ACC112 (cell line): ENCODE measurements around the gene MYL9.

Source experiments
- H2AFZ ChIP-seq: fragments of 200-600 bp; sonication (generic); one replicate; pipeline ENCODE4 v1.6.0; 2017; ENCODE audit warnings: antibody characterized with exemption, low read length; ENCODE audit not compliant: unreplicated experiment
- H3K27ac ChIP-seq: fragments of 200-600 bp; sonication (generic); 2 replicates; pipeline ENCODE4 v1.5.1; 2014; ENCODE audit warnings: low read depth, mild to moderate bottlenecking, antibody characterized with exemption, low read length, moderate library complexity
- H3K27me3 ChIP-seq: fragments of 200-600 bp; sonication (generic); 2 replicates; pipeline ENCODE4 v1.6.1; 2014; ENCODE audit warnings: mild to moderate bottlenecking, antibody characterized with exemption, low read length, moderate library complexity, mixed read lengths; ENCODE audit not compliant: insufficient read depth
- H3K36me3 ChIP-seq: fragments of 200-600 bp; sonication (generic); 2 replicates; pipeline ENCODE4 v1.6.1; 2016; ENCODE audit warnings: mild to moderate bottlenecking, antibody characterized with exemption, low read length, moderate library complexity, mixed read lengths; ENCODE audit not compliant: insufficient read depth
- H3K4me1 ChIP-seq: fragments of 200-600 bp; sonication (generic); one replicate; pipeline ENCODE4 v1.6.1; 2016; ENCODE audit warnings: low read length, mixed read lengths; ENCODE audit not compliant: insufficient read depth, unreplicated experiment, control insufficient read depth
- H3K4me3 ChIP-seq: fragments of 200-600 bp; sonication (generic); 2 replicates; pipeline ENCODE4 v1.5.1; 2014; ENCODE audit warnings: mild to moderate bottlenecking, low read depth, low read length
- H3K79me2 ChIP-seq: fragments of 200-600 bp; sonication (generic); one replicate; pipeline ENCODE4 v1.6.0; 2016; ENCODE audit warnings: low read length; ENCODE audit not compliant: control insufficient read depth, unreplicated experiment, insufficient read depth

MYL9 gene

DNA sequence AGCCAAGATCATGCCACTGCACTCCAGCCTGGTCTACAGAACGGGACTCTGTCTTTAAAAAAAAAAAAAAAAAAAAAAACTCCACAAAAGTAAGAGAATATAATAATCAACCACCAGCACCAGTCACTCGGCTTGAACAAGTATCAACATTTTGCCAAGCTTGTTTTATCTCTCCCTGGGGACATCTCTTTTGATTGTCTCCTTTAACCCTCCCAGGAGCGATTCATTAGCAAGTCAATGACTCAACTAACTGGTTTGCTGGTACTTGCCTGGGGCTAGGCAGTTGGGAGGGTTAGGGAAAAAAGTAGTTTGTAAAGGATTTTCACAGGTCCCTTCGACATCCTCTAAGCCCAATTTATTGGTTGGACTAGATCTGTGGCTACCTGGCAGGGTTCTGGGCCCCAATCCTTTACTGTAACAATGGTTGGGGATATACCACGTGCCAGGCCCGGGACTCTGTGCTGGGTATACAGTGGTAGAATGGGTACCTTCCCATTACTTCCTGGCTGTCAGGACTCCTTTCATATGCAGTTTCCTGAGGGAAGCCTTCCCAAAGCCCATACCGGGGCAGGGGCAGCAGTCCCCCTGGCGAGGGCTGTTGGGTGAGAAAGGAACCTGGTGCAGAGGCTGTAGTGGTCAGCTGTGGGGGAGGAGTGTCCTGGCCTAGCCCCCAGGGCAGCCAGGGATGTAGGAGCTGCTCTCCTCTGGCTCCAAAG is 44.2 kb downstream of the MYL9 start:
- Histone ChIP-seq H3K27ac (no peak overlapping the region), H3K4me3 (no peak overlapping the region), H2AFZ (no peak overlapping the region), H3K36me3 (no peaks in the 10 kb centered on the region), H3K4me1 (peaks cover 6% of the 10 kb centered on the region), H3K79me2 (no peaks in the 10 kb centered on the region), H3K27me3 (no peaks in the 10 kb centered on the region)

DNA sequence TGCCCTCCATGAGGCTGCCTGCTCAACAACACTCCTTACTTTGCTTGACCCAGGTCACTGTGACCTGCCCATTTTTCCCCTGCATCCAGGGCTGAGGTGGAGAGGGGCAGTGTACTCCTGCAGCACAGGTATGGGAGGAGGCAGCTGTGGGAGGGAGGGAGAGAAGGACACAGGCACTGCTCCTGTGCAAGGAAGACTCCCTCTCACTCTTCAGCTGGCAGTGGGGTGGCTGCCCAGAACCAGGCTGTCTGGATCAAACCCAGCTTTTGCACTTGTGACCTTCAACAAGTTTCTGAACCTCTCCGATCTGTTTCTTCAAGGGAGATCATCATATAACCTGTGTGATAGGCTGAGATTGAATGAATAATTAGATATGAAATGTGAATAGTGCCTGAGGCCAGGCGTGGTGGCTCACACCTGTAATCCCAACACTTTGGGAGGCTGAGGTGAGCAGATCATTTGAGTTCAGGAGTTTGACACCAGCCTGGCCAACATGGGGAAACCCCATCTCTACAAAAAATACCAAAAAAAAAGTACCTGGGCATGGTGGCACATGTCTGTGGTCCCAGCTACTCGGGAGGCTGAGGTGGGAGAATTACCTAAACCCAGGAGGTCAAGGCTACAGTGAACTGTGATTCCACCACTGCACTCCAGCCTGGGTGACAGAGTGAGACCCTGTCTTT is 46.2 kb downstream of the MYL9 start:
- Histone ChIP-seq H3K27me3 (no peaks in the 10 kb centered on the region), H3K79me2 (no peaks in the 10 kb centered on the region), H3K27ac (no peak overlapping the region), H3K4me3 (no peak overlapping the region), H3K36me3 (no peaks in the 10 kb centered on the region), H3K4me1 (peaks cover 6% of the 10 kb centered on the region), H2AFZ (no peak overlapping the region)

GRCh38 chr20:36591281-36591680 is 50.0 kb downstream of the MYL9 start:
- Histone ChIP-seq H3K4me3 (no peak overlapping the region), H3K36me3 (no peaks in the 10 kb centered on the region), H3K27me3 (no peaks in the 10 kb centered on the region), H3K4me1 (no peaks in the 10 kb centered on the region), H3K27ac (no peak overlapping the region), H3K79me2 (no peaks in the 10 kb centered on the region), H2AFZ (no peak overlapping the region)

- H3K79me2 ChIP-seq, result no peaks in the 10 kb centered on the region
- H3K36me3 ChIP-seq, result no peaks in the 10 kb centered on the region
- H3K4me3 ChIP-seq, result no peak overlapping the region
- no peaks in the 10 kb centered on the region for H3K27me3 ChIP-seq
- no peak overlapping the region for H3K27ac ChIP-seq
- H2AFZ ChIP-seq, result no peak overlapping the region
- no peaks in the 10 kb centered on the region for H3K4me1 ChIP-seq
Observed at GRCh38 chr20:36591854-36592641, 50.7 kb downstream of the MYL9 start.

- H3K27me3 ChIP-seq, result no peaks in the 10 kb centered on the region
- H3K79me2 ChIP-seq, result no peaks in the 10 kb centered on the region
- no peak overlapping the region for H3K27ac ChIP-seq
- no peaks in the 10 kb centered on the region for H3K4me1 ChIP-seq
- no peak overlapping the region for H3K4me3 ChIP-seq
- no peak overlapping the region for H2AFZ ChIP-seq
- H3K36me3 ChIP-seq, result no peaks in the 10 kb centered on the region
Observed at GRCh38 chr20:36593347-36593929, 52.1 kb downstream of the MYL9 start.

DNA sequence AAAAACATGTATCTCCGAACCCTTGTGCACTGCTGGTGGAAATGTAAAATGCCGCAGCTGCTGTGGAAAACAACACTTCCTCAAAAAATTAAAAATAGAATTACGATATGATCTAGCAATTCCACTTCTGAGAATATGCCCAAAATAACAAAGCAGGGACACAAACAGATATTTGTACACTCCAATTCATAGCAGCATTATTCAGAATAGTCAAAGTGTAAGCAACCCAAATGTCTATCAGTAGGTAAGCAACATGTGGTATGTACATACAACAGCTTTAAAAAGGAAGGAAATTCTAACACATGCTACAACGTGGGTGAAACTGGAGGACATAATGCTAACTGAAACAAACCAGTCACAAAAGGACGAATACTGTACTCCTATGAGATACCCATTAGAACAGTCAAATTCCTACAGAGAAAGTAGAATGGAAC is 58.6 kb downstream of the MYL9 start:
- Histone ChIP-seq H3K27me3 (no peaks in the 10 kb centered on the region), H3K4me1 (peaks cover 2% of the 10 kb centered on the region), H3K36me3 (no peaks in the 10 kb centered on the region), H3K27ac (no peak overlapping the region), H2AFZ (no peak overlapping the region), H3K79me2 (no peaks in the 10 kb centered on the region), H3K4me3 (no peak overlapping the region)
